A549 (cell line): ENCODE results near the gene PHTF2.

Experiments
- CEBPB ChIP-seq, 2 experiments: fragments of >200 bp in 1 of 2; sonication (Bioruptor Twin) in 1 of 2; formaldehyde crosslinking in 1 of 2; IDR thresholded peaks; 2 replicates each; pipeline ENCODE4 v1.6.1; 2012 to 2016
- CTCF ChIP-seq: fragments of >200 bp; sonication (Bioruptor Twin); formaldehyde crosslinking; IDR thresholded peaks from 3 replicates; pipeline ENCODE4 v1.5.1; 2016
- JUNB ChIP-seq: fragments of >200 bp; sonication (Bioruptor Twin); formaldehyde crosslinking; IDR thresholded peaks from 2 replicates; pipeline ENCODE4 v1.6.1; 2016
- KDM5A ChIP-seq: fragments of 200-600 bp; sonication (generic); IDR thresholded peaks from 2 replicates; pipeline ENCODE4 v1.6.1; 2016; ENCODE audit warnings: antibody characterized with exemption, mild to moderate bottlenecking
- NFE2L2 ChIP-seq: fragments of 150-350 bp; conservative IDR thresholded peaks from 2 replicates; pipeline ENCODE4 v1.6.1; 2014; ENCODE audit warnings: low read length
- NPAS2 ChIP-seq: fragments of 250-450 bp; sonication (Bioruptor Pico); IDR thresholded peaks from 2 replicates; pipeline ENCODE4 v1.8.0; 2022; ENCODE audit warnings: mild to moderate bottlenecking, moderate library complexity, borderline replicate concordance
- NR3C1 ChIP-seq: fragments of >200 bp; sonication (Bioruptor Twin); formaldehyde crosslinking; IDR thresholded peaks from 3 replicates; pipeline ENCODE4 v1.6.1; 2017
- RAD21 ChIP-seq, 2 experiments: fragments of >200 bp in 1 of 2; sonication (Bioruptor Twin) in 1 of 2; formaldehyde crosslinking in 1 of 2; IDR thresholded peaks in 1 of 2; conservative IDR thresholded peaks in 1 of 2; 2 replicates in 1 of 2; 3 replicates in 1 of 2; pipeline ENCODE4 v1.6.1; 2012 to 2018; ENCODE audit warnings: inconsistent platforms in 1 of 2
- RFX5 ChIP-seq: fragments of 450-650 bp; IDR thresholded peaks from 2 replicates; pipeline ENCODE4 v1.7.1; 2014; ENCODE audit warnings: antibody characterized with exemption, mild to moderate bottlenecking, moderate library complexity
- RNF2 ChIP-seq: fragments of 200-600 bp; sonication (generic); IDR thresholded peaks from 2 replicates; pipeline ENCODE4 v1.6.1; 2016; ENCODE audit warnings: low read depth, mild to moderate bottlenecking, antibody characterized with exemption, moderate library complexity, borderline replicate concordance
- TP53 ChIP-seq: fragments of 250-450 bp; sonication (Bioruptor Pico); IDR thresholded peaks from 2 replicates; pipeline ENCODE4 v1.5.0; 2021; ENCODE audit warnings: mild to moderate bottlenecking, moderate library complexity
- ZC3H11A ChIP-seq: fragments of 450-650 bp; IDR thresholded peaks from 2 replicates; pipeline ENCODE4 v1.6.1; 2014; ENCODE audit warnings: antibody characterized with exemption, mild to moderate bottlenecking

- TF ChIP-seq CTCF (no peak), RAD21 (conservative IDR thresholded peaks at IDR 0.05 in 1 of 2, IDR thresholded peaks at IDR 0.05 in 1 of 2) (no peak), ZC3H11A (no peak), CEBPB (IDR thresholded peaks at IDR 0.05) (no peak), KDM5A (no peak), RFX5 (no peak), NFE2L2 (no peak), NPAS2 (CRISPR knock-in tag) (no peak), RNF2 (no peak), TP53 (CRISPR knock-in tag) (no peak), JUNB (no peak), NR3C1 (no peak)
Observed at GRCh38 chr7:77766801-77767605, 31.6 kb upstream of the PHTF2 start.
